Neural cell (in vitro differentiated cells): ENCODE measurements around the gene LETMD1. TPM values are rescaled to one million over a fixed set of nuclear protein-coding genes. Genes with fewer than 3 reads are reported as not detected.

ENCODE experiments used
- H2AFZ ChIP-seq: fragments of 200-600, 300-800 bp; sonication (generic), shearing (Covaris generic); 2 replicates; pipeline ENCODE4 v1.6.0; 2014; ENCODE audit warnings: low read depth, mild to moderate bottlenecking, antibody characterized with exemption, low read length, moderate library complexity
- H3F3A ChIP-seq: fragments of 200-600 bp; shearing (Covaris generic); 2 replicates; pipeline ENCODE4 v1.6.1; 2016; ENCODE audit warnings: mild to moderate bottlenecking, moderate library complexity, mixed read lengths, antibody characterized with exemption, low read length; ENCODE audit not compliant: insufficient read depth, poor library complexity, severe bottlenecking
- H3K27ac ChIP-seq: fragments of 200-600, 300-800 bp; sonication (generic), shearing (Covaris generic); 2 replicates; pipeline ENCODE4 v1.5.1; 2014; ENCODE audit warnings: mild to moderate bottlenecking, low read length, moderate library complexity
- H3K27me3 ChIP-seq: fragments of 300-800, 200-600 bp; sonication (generic), shearing (Covaris generic); 2 replicates; pipeline ENCODE4 v1.6.0; 2014; ENCODE audit warnings: mild to moderate bottlenecking, low read depth, low read length, moderate library complexity; ENCODE audit not compliant: insufficient read depth
- H3K36me3 ChIP-seq: fragments of 300-800, 200-600 bp; sonication (generic), shearing (Covaris generic); 2 replicates; pipeline ENCODE4 v1.5.1; 2014; ENCODE audit warnings: mild to moderate bottlenecking, antibody characterized with exemption, low read length, moderate library complexity; ENCODE audit not compliant: insufficient read depth
- H3K4me2 ChIP-seq: fragments of 300-800, 200-600 bp; sonication (generic), shearing (Covaris generic); 2 replicates; pipeline ENCODE4 v1.6.0; 2014; ENCODE audit warnings: mild to moderate bottlenecking, low read length
- H3K4me3 ChIP-seq: fragments of 300-800, 200-600 bp; sonication (generic), shearing (Covaris generic); 2 replicates; pipeline ENCODE4 v1.5.1; 2014; ENCODE audit warnings: mild to moderate bottlenecking, low read length, moderate library complexity
- H3K79me2 ChIP-seq: fragments of 200-600 bp; shearing (Covaris generic); replicated peaks from 2 replicates; pipeline ENCODE4 v1.6.0; 2014; ENCODE audit warnings: mild to moderate bottlenecking, low read length, moderate library complexity; ENCODE audit not compliant: insufficient read depth
- H3K9ac ChIP-seq: fragments of 300-800, 200-600 bp; sonication (generic), shearing (Covaris generic); 2 replicates; pipeline ENCODE4 v1.6.1; 2016; ENCODE audit warnings: mild to moderate bottlenecking, low read length, mixed read lengths
- H3K9me2 ChIP-seq: fragments of 200-600 bp; shearing (Covaris generic); 2 replicates; pipeline ENCODE4 v1.6.1; 2016; ENCODE audit warnings: mild to moderate bottlenecking, low read length, mixed read lengths; ENCODE audit not compliant: insufficient read depth
- H3K9me3 ChIP-seq: fragments of 200-600, 300-800 bp; sonication (generic), shearing (Covaris generic); 2 replicates; pipeline ENCODE4 v1.6.1; 2016; ENCODE audit warnings: mild to moderate bottlenecking, mixed run types, low read length, moderate library complexity, mixed read lengths
- H4K20me1 ChIP-seq: fragments of 200-600 bp; shearing (Covaris generic); 2 replicates; pipeline ENCODE4 v1.6.1; 2016; ENCODE audit warnings: mild to moderate bottlenecking, mixed run types; ENCODE audit not compliant: insufficient read depth
- EP300 ChIP-seq: fragments of 450-650 bp; conservative IDR thresholded peaks from 2 replicates; pipeline ENCODE4 v1.6.1; 2014; ENCODE audit warnings: antibody characterized with exemption, mild to moderate bottlenecking, moderate library complexity; ENCODE audit not compliant: poor library complexity, severe bottlenecking
- EZH2 ChIP-seq: fragments of 200-600, 300-800 bp; shearing (Covaris generic), sonication (generic); IDR thresholded peaks from 2 replicates; pipeline ENCODE4 v1.6.1; 2014; ENCODE audit warnings: antibody characterized with exemption, low read length, borderline replicate concordance, mild to moderate bottlenecking; ENCODE audit not compliant: insufficient read depth, poor library complexity, severe bottlenecking
- MXI1 ChIP-seq: fragments of 450-650 bp; conservative IDR thresholded peaks from 2 replicates; pipeline ENCODE4 v1.6.1; 2014; ENCODE audit warnings: antibody characterized with exemption, mild to moderate bottlenecking; ENCODE audit not compliant: poor library complexity, severe bottlenecking
- POLR2AphosphoS5 ChIP-seq: IDR thresholded peaks from 2 replicates; pipeline ENCODE4 v1.6.1; 2012
- RAD21 ChIP-seq: fragments of 450-650 bp; conservative IDR thresholded peaks from 2 replicates; pipeline ENCODE4 v1.6.1; 2014; ENCODE audit warnings: antibody characterized with exemption, mild to moderate bottlenecking, moderate library complexity
- REST ChIP-seq: IDR thresholded peaks from 2 replicates; pipeline ENCODE4 v1.6.1; 2012; ENCODE audit warnings: borderline replicate concordance
- SMC3 ChIP-seq: fragments of 450-650 bp; conservative IDR thresholded peaks from 2 replicates; pipeline ENCODE4 v1.6.1; 2014; ENCODE audit warnings: antibody characterized with exemption, mild to moderate bottlenecking, moderate library complexity; ENCODE audit not compliant: poor library complexity
- TAF1 ChIP-seq: IDR thresholded peaks from 2 replicates; pipeline ENCODE4 v1.6.1; 2012; ENCODE audit warnings: low read depth
- polyA plus RNA-seq: library from polyadenylated mRNA; depleted of rRNA; stranded (reverse); fragments of >200 nt; gene quantifications from 2 replicates; pipeline ENCODE4 v1.2.3, GENCODE V29; 2014
- TF ChIP-seq, protein P1 (sequence below): fragments of 450-650 bp; IDR thresholded peaks from 2 replicates; pipeline ENCODE4 v1.5.1; 2014; ENCODE audit warnings: antibody characterized with exemption, mild to moderate bottlenecking, moderate library complexity; ENCODE audit not compliant: poor library complexity, severe bottlenecking

Gene LETMD1
- polyA plus RNA-seq, 1 donor from 2014 or later: 101 TPM

- no peak overlapping the region for H3K27ac ChIP-seq
- TF ChIP-seq, protein P1, sequence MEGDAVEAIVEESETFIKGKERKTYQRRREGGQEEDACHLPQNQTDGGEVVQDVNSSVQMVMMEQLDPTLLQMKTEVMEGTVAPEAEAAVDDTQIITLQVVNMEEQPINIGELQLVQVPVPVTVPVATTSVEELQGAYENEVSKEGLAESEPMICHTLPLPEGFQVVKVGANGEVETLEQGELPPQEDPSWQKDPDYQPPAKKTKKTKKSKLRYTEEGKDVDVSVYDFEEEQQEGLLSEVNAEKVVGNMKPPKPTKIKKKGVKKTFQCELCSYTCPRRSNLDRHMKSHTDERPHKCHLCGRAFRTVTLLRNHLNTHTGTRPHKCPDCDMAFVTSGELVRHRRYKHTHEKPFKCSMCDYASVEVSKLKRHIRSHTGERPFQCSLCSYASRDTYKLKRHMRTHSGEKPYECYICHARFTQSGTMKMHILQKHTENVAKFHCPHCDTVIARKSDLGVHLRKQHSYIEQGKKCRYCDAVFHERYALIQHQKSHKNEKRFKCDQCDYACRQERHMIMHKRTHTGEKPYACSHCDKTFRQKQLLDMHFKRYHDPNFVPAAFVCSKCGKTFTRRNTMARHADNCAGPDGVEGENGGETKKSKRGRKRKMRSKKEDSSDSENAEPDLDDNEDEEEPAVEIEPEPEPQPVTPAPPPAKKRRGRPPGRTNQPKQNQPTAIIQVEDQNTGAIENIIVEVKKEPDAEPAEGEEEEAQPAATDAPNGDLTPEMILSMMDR: no peak
- H3K36me3 ChIP-seq: no peaks in the 10 kb centered on the region
- H2AFZ ChIP-seq: no peak overlapping the region
- H3K27me3 ChIP-seq: no peaks in the 10 kb centered on the region
- no peaks in the 10 kb centered on the region for H3F3A ChIP-seq
- no peak overlapping the region for H3K4me3 ChIP-seq
- H3K4me2 ChIP-seq: no peak overlapping the region
- no peaks in the 10 kb centered on the region for H3K9me3 ChIP-seq
- peaks cover 63% of the 10 kb centered on the region for H3K79me2 ChIP-seq
- no peak overlapping the region for H3K9ac ChIP-seq
- no peaks in the 10 kb centered on the region for H3K9me2 ChIP-seq
- H4K20me1 ChIP-seq: no peaks in the 10 kb centered on the region
Measured at GRCh38 chr12:51020448-51021182, 27.5 kb upstream of the LETMD1 start.

DNA sequence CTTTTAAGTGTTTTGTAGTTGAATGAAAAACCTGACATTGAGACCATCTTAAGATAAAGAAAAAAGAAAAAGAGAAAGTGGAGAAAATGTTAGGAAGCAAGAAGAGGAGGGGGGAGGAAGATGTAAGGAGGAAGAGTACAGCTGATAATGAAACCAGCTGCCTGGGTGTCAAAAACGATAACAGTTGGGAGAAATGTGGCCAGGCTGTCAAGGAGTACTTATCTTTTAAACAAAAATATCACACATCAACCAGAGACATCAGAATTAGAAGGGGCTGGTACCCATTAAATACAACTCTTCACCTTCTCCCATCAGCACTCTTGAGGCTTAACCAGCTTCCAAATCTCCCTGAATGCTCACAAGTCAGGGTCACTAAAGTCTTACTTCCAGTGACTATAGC lies 26.4 kb upstream of the LETMD1 start:
- Histone ChIP-seq H3K79me2 (peaks cover 62% of the 10 kb centered on the region), H3K36me3 (no peaks in the 10 kb centered on the region), H3K4me3 (no peak overlapping the region), H3F3A (no peaks in the 10 kb centered on the region), H3K9me3 (no peaks in the 10 kb centered on the region), H3K27me3 (no peaks in the 10 kb centered on the region), H3K9me2 (no peaks in the 10 kb centered on the region), H4K20me1 (no peaks in the 10 kb centered on the region), H3K27ac (no peak overlapping the region), H3K4me2 (no peak overlapping the region), H3K9ac (no peak overlapping the region), H2AFZ (no peak overlapping the region)
- no peak for TF ChIP-seq POLR2AphosphoS5
- TF ChIP-seq TAF1: no peak
- no peak for TF ChIP-seq EZH2
- no peak for TF ChIP-seq RAD21
- no peak for TF ChIP-seq EP300
- no peak for TF ChIP-seq SMC3
- TF ChIP-seq MXI1: no peak
- TF ChIP-seq REST: no peak
- TF ChIP-seq, protein P1: no peak
